Colonic mucosa (tissue), 4 donors: ENCODE data around the gene UCMA. TPM values are rescaled to one million over a fixed set of nuclear protein-coding genes. Genes with fewer than 3 reads are reported as not detected.

ENCODE experiments used
- DNase-seq: peaks from one replicate; pipeline ENCODE4 v3.0.0-alpha.2; 2020
- H3K27ac ChIP-seq: fragments of 200-600 bp; one replicate; pipeline ENCODE4 v1.8.0; 2021
- H3K27me3 ChIP-seq: fragments of 200-600 bp; one replicate; pipeline ENCODE4 v1.8.0; 2021
- H3K36me3 ChIP-seq: fragments of 200-600 bp; one replicate; pipeline ENCODE4 v1.8.0; 2021
- H3K4me1 ChIP-seq: fragments of 200-600 bp; one replicate; pipeline ENCODE4 v1.8.0; 2021; ENCODE audit warnings: mild to moderate bottlenecking
- H3K4me3 ChIP-seq: fragments of 200-600 bp; one replicate; pipeline ENCODE4 v1.8.0; 2021
- H3K9ac ChIP-seq, 2 donors: one replicate each; pipeline ENCODE4 v1.7.0; 2013; ENCODE audit warnings: control low read depth in 2 of 2, low read depth in 2 of 2, low read length in 2 of 2
- H3K9me3 ChIP-seq: fragments of 200-600 bp; one replicate; pipeline ENCODE4 v1.8.0; 2021
- intact Hi-C: fragments of 100-400 bp; cut with DNase I; formaldehyde crosslinking; loops from one replicate; pipeline ENCODE4 v1.14.1; 2022
- total RNA-seq, 2 donors: library from RNA; stranded (reverse); fragmentation: NEBNext Ultra II Directional in 1 of 2; extraction: Animal tissue kit (Norgen Biotek cat#: 25700) in 1 of 2; gene quantifications; one replicate each; pipeline ENCODE4 v1.2.1, GENCODE V29; 2021
- TF ChIP-seq, protein P1 (sequence below): fragments of 200-600 bp; IDR thresholded peaks from one replicate; pipeline ENCODE4 v1.8.0; 2022; ENCODE audit warnings: antibody characterized with exemption, mild to moderate bottlenecking
- donor health status: healthy.
- donor health status: DM: no; HTN: no; CAD: no.
- donor health status: DM: no; HTN: no; CAD: no.

UCMA gene
- total RNA-seq, 2 donors from 2014 or later, result not detected

GRCh38 chr10:13223241-13223640 is 10.9 kb downstream of the UCMA start:
- no peak overlapping the region for H3K27ac ChIP-seq
- no peaks in the 10 kb centered on the region for H3K9me3 ChIP-seq
- TF ChIP-seq, protein P1, sequence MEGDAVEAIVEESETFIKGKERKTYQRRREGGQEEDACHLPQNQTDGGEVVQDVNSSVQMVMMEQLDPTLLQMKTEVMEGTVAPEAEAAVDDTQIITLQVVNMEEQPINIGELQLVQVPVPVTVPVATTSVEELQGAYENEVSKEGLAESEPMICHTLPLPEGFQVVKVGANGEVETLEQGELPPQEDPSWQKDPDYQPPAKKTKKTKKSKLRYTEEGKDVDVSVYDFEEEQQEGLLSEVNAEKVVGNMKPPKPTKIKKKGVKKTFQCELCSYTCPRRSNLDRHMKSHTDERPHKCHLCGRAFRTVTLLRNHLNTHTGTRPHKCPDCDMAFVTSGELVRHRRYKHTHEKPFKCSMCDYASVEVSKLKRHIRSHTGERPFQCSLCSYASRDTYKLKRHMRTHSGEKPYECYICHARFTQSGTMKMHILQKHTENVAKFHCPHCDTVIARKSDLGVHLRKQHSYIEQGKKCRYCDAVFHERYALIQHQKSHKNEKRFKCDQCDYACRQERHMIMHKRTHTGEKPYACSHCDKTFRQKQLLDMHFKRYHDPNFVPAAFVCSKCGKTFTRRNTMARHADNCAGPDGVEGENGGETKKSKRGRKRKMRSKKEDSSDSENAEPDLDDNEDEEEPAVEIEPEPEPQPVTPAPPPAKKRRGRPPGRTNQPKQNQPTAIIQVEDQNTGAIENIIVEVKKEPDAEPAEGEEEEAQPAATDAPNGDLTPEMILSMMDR, result no peak
- no peak overlapping the region for H3K4me3 ChIP-seq
- no peaks in the 10 kb centered on the region for H3K27me3 ChIP-seq
- H3K9ac ChIP-seq, result no peak overlapping the region
- intact Hi-C loops, result no loop called here
- no peaks in the 10 kb centered on the region for H3K36me3 ChIP-seq
- H3K4me1 ChIP-seq, result no peaks in the 10 kb centered on the region
- no peak for DNase-seq

DNA sequence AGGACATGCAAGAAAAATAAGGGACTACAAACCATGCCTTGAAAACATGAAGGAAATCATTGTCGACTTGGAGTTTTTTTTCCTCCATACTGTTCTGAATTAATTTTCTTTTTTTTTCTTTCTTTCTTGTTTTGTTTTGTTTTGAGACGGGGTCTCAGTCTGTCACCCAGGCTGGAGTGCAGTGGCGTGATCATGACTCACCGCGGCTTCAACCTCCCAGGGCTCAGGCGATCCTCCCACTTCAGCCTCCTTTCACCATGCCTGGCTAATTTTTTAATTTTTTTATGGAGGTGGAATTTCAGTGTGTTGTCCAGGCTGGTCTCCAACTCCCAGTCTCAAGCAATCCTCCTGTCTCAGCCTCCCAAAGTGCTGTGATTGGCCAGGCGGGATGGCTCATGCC is 11.6 kb downstream of the UCMA start:
- no peaks in the 10 kb centered on the region for H3K27me3 ChIP-seq
- intact Hi-C loops, result no loop called here
- no peak for DNase-seq
- no peak overlapping the region for H3K4me3 ChIP-seq
- TF ChIP-seq, protein P1, result no peak
- no peaks in the 10 kb centered on the region for H3K9me3 ChIP-seq
- no peak overlapping the region for H3K9ac ChIP-seq
- H3K4me1 ChIP-seq, result no peaks in the 10 kb centered on the region
- no peaks in the 10 kb centered on the region for H3K36me3 ChIP-seq
- H3K27ac ChIP-seq, result no peak overlapping the region

- Histone ChIP-seq H3K9ac (no peak overlapping the region), H3K27me3 (no peaks in the 10 kb centered on the region), H3K36me3 (no peaks in the 10 kb centered on the region), H3K4me1 (no peaks in the 10 kb centered on the region), H3K4me3 (no peak overlapping the region), H3K9me3 (no peaks in the 10 kb centered on the region), H3K27ac (no peak overlapping the region)
- TF ChIP-seq, protein P1, result no peak
- intact Hi-C loops, result no loop called here
- DNase-seq, result no peak
These were observed 12.0 kb downstream of the UCMA start for GRCh38 chr10:13222151-13222550.

DNA sequence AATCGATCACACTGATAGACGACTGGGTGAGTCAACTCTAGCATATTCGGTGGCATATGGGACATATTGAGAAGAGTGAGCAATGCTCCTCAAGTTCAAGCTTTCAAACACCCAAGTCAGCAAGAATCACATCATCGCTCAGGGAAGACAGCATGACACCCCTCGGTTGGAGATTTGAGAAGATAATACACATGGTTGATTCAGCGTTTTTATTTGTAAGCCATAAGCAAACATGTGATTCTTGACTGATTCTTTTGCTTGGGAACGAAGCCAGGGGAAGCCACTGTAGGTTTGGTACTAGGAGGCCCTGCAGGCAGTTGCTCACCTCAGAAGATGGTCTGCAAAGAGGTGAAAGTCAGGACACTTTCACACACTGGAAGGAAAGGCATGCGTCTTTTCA is 12.6 kb downstream of the UCMA start:
- Histone ChIP-seq H3K27me3 (no peaks in the 10 kb centered on the region), H3K4me1 (no peaks in the 10 kb centered on the region), H3K4me3 (no peak overlapping the region), H3K9me3 (no peaks in the 10 kb centered on the region), H3K27ac (no peak overlapping the region), H3K9ac (no peak overlapping the region), H3K36me3 (no peaks in the 10 kb centered on the region)
- no peak for DNase-seq
- TF ChIP-seq, protein P1, result no peak
- intact Hi-C loops, result no loop called here

DNA sequence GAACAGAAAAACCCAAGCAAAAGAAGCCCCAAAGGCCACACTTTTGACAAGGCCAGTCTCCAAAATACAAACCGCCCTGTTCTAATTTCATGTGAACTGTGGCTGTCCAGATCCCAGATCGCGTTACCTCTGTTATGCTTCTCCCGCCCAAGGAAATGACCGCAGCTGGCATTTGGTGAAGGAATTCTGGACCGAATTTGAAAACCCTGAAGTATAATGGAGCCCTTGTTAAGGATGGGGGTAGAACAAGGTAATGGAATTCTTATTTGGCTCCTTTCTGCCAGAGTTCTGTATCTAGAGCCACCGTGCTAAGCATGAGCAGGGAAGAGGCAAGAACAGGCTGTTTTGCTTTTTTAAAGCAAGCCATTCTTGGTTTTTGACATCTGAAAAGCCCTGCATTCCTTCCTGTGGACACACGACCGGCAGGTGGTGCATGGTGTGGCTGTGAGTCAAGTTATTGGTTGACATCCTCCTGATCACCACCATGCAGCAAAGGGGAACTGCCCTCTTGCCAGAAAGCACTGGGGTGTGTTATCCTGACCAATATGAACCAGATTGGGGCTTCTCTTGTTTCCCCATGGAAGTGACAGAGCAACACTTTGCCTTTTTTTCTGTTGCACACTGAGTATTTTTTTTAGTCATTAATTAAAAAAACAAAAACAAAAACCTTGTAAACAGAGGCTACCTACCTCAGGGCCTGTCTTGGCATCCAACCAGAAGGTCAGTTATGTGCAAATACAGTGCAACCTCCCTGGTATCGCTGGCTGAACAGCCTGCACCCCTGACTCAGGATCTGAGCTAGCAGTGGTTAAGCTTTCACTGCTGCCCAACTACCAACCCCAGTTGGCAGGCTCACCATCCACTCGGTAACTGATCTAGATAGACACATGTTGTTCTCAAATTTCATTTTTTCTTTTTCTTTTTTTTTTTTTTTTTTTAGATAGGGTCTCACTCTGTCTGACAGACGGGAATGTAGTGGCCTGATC is 14.2 kb downstream of the UCMA start:
- Histone ChIP-seq H3K4me3 (no peak overlapping the region), H3K4me1 (no peaks in the 10 kb centered on the region), H3K27ac (no peak overlapping the region), H3K9me3 (no peaks in the 10 kb centered on the region), H3K36me3 (no peaks in the 10 kb centered on the region), H3K27me3 (no peaks in the 10 kb centered on the region), H3K9ac (no peak overlapping the region)
- TF ChIP-seq, protein P1, result no peak
- intact Hi-C loops, result no loop called here
- peak; percentile 20 for DNase-seq
